H1 (cell line): Measurements from ENCODE around the gene PTPRC. TPM values are rescaled to one million over a fixed set of nuclear protein-coding genes. Genes with fewer than 3 reads are reported as not detected.

Experiments used
- CTCF ChIA-PET: fragments of 300-600 bp; sonication (Branson Sonifier 250); formaldehyde crosslinking; loops from one replicate; lab custom pipeline; 2021; ENCODE audit not compliant: partially characterized antibody; lab: Charles Lee
- POLR2A ChIA-PET: fragments of 300-600 bp; sonication (Branson Sonifier 250); formaldehyde crosslinking; loops from one replicate; lab custom pipeline; 2021; ENCODE audit warnings: inconsistent platforms; ENCODE audit not compliant: partially characterized antibody; lab: Charles Lee
- DNase-seq, 2 experiments: peaks; one replicate each; pipeline versions ENCODE4 v3.0.0 to v3.0.0-alpha.2; 2010 to 2022; ENCODE audit warnings: low spot score in 2 of 2, low read depth in 1 of 2, mixed read lengths in 1 of 2
- FAIRE-seq: peaks from 2 replicates; lab custom pipeline; 2011; peaks lifted over from hg19 to GRCh38; lab: Jason Lieb, UNC
- H2AFZ ChIP-seq: 2 replicates; pipeline ENCODE4 v1.8.1; 2012; ENCODE audit warnings: low read length, inconsistent platforms
- H2AK5ac ChIP-seq: 2 replicates; pipeline ENCODE4 v1.6.1; 2013; ENCODE audit warnings: low read depth, low read length
- H2BK120ac ChIP-seq: replicated peaks from 2 replicates; pipeline ENCODE3; 2013; ENCODE audit warnings: low read depth, low read length, inconsistent platforms
- H2BK12ac ChIP-seq: 2 replicates; pipeline ENCODE4 v1.6.1; 2013; ENCODE audit warnings: low read depth, low read length
- H2BK15ac ChIP-seq: 2 replicates; pipeline ENCODE4 v1.6.1; 2013; ENCODE audit warnings: low read length
- H2BK20ac ChIP-seq: 2 replicates; pipeline ENCODE4 v1.6.1; 2013; ENCODE audit warnings: low read length
- H2BK5ac ChIP-seq: 2 replicates; pipeline ENCODE4 v1.6.1; 2013; ENCODE audit warnings: low read depth, low read length
- H3K14ac ChIP-seq: 2 replicates; pipeline ENCODE4 v1.6.1; 2013; ENCODE audit warnings: inconsistent platforms; ENCODE audit not compliant: insufficient read length
- H3K18ac ChIP-seq: 2 replicates; pipeline ENCODE4 v1.6.1; 2013; ENCODE audit warnings: low read length; ENCODE audit errors: extremely low read depth
- H3K23ac ChIP-seq: 2 replicates; pipeline ENCODE4 v1.6.1; 2013; ENCODE audit warnings: inconsistent platforms; ENCODE audit not compliant: insufficient read length
- H3K23me2 ChIP-seq: 2 replicates; pipeline ENCODE4 v1.6.1; 2013; ENCODE audit warnings: low read depth, low read length
- H3K27ac ChIP-seq: 2 replicates; pipeline ENCODE4 v1.6.1; 2011; ENCODE audit warnings: low read depth, low read length, inconsistent platforms
- H3K27me3 ChIP-seq, 4 experiments: replicated peaks in 1 of 4; 1 replicate in 1 of 4; 2 replicates in 3 of 4; pipeline versions ENCODE4 v1.6.1 to v1.8.1; 2011 to 2013; ENCODE audit warnings: low read length in 3 of 4, mild to moderate bottlenecking in 3 of 4, inconsistent platforms in 2 of 4, mixed read lengths in 2 of 4, moderate library complexity in 1 of 4; ENCODE audit not compliant: control insufficient read depth in 3 of 4, insufficient read depth in 3 of 4; ENCODE audit errors: extremely low read depth in 1 of 4
- H3K36me3 ChIP-seq, 4 experiments: 2 replicates each; pipeline versions ENCODE4 v1.6.1 to v1.8.1; 2011 to 2013; ENCODE audit warnings: mild to moderate bottlenecking in 4 of 4, low read length in 3 of 4, moderate library complexity in 2 of 4, control low read depth in 1 of 4, inconsistent platforms in 1 of 4; ENCODE audit not compliant: insufficient read depth in 4 of 4, control insufficient read depth in 2 of 4
- H3K4ac ChIP-seq: replicated peaks from 2 replicates; pipeline ENCODE3; 2013; ENCODE audit warnings: low read length, low read depth, mixed read lengths, inconsistent platforms; ENCODE audit not compliant: insufficient read length
- H3K4me1 ChIP-seq, 4 experiments: replicated peaks in 1 of 4; 1 replicate in 1 of 4; 2 replicates in 3 of 4; pipeline versions ENCODE4 v1.6.1 to v1.8.1; 2011 to 2013; ENCODE audit warnings: low read length in 3 of 4, inconsistent platforms in 2 of 4, mixed read lengths in 1 of 4; ENCODE audit not compliant: insufficient read depth in 4 of 4, control insufficient read depth in 3 of 4
- H3K4me2 ChIP-seq, 2 experiments: 2 replicates each; pipeline versions ENCODE4 v1.6.1 to v1.8.1; 2011 to 2013; ENCODE audit warnings: low read depth in 2 of 2, low read length in 2 of 2, control low read depth in 1 of 2, inconsistent platforms in 1 of 2, mild to moderate bottlenecking in 1 of 2; ENCODE audit not compliant: insufficient read depth in 1 of 2
- H3K4me3 ChIP-seq, 4 experiments: fragments of 200-600, 300-600 bp in 1 of 4; sonication (generic), shearing (Covaris generic), sonication (Bioruptor Twin) in 1 of 4; 2 replicates each; pipeline versions ENCODE4 v1.5.1 to v1.8.1; 2011 to 2016; ENCODE audit warnings: low read length in 4 of 4, low read depth in 3 of 4, control low read depth in 2 of 4, inconsistent platforms in 2 of 4, mild to moderate bottlenecking in 2 of 4, mixed read lengths in 1 of 4, moderate library complexity in 1 of 4; ENCODE audit not compliant: insufficient read depth in 2 of 4; ENCODE audit errors: extremely low read depth in 1 of 4
- H3K56ac ChIP-seq: replicated peaks from 2 replicates; pipeline ENCODE3; 2013; ENCODE audit warnings: low read depth, mild to moderate bottlenecking, mixed read lengths, low read length, inconsistent platforms; ENCODE audit not compliant: insufficient read length
- H3K79me1 ChIP-seq: 2 replicates; pipeline ENCODE4 v1.6.1; 2013; ENCODE audit warnings: low read depth, low read length, control low read depth
- H3K79me2 ChIP-seq, 2 experiments: 2 replicates each; pipeline versions ENCODE4 v1.6.1 to v1.8.1; 2012 to 2013; ENCODE audit warnings: low read length in 2 of 2, mild to moderate bottlenecking in 2 of 2, inconsistent platforms in 1 of 2; ENCODE audit not compliant: insufficient read depth in 2 of 2, control insufficient read depth in 1 of 2
- H3K9ac ChIP-seq, 4 experiments: replicated peaks in 1 of 4; 1 replicate in 1 of 4; 2 replicates in 3 of 4; pipeline versions ENCODE4 v1.6.1 to v1.8.1; 2011 to 2013; ENCODE audit warnings: low read depth in 3 of 4, low read length in 3 of 4, control low read depth in 2 of 4, mild to moderate bottlenecking in 2 of 4, moderate library complexity in 2 of 4, inconsistent platforms in 1 of 4; ENCODE audit errors: extremely low read depth in 1 of 4
- H3K9me3 ChIP-seq, 2 experiments: 2 replicates each; pipeline versions ENCODE4 v1.6.1 to v1.8.1; 2012 to 2013; ENCODE audit warnings: mild to moderate bottlenecking in 2 of 2, moderate library complexity in 2 of 2, control low read depth in 1 of 2, inconsistent platforms in 1 of 2, low read depth in 1 of 2, low read length in 1 of 2, mixed read lengths in 1 of 2; ENCODE audit not compliant: insufficient read depth in 2 of 2
- H4K20me1 ChIP-seq, 2 experiments: replicated peaks in 1 of 2; 2 replicates each; pipeline versions ENCODE3 to v1.8.1; 2011 to 2013; ENCODE audit warnings: inconsistent platforms in 2 of 2, low read length in 2 of 2, mild to moderate bottlenecking in 1 of 2; ENCODE audit not compliant: insufficient read depth in 2 of 2, control insufficient read depth in 1 of 2
- H4K5ac ChIP-seq: 2 replicates; pipeline ENCODE4 v1.6.1; 2013; ENCODE audit warnings: low read length, low read depth, mixed read lengths, inconsistent platforms; ENCODE audit not compliant: insufficient read length
- H4K8ac ChIP-seq: 2 replicates; pipeline ENCODE4 v1.8.0; 2013; ENCODE audit warnings: mild to moderate bottlenecking, moderate library complexity, low read length, inconsistent platforms; ENCODE audit not compliant: insufficient read depth; ENCODE audit errors: extremely low read depth
- H4K91ac ChIP-seq: replicated peaks from 2 replicates; pipeline ENCODE3; 2013; ENCODE audit warnings: low read length, mixed read lengths, inconsistent platforms; ENCODE audit not compliant: insufficient read length
- CBX5 ChIP-seq: fragments of 300-800, 300-1000 bp; sonication (generic); IDR thresholded peaks from 2 replicates; pipeline ENCODE4 v1.7.1; 2016; ENCODE audit warnings: antibody characterized with exemption, low read length, low read depth
- CEBPB ChIP-seq: IDR thresholded peaks from 2 replicates; pipeline ENCODE4 v1.6.1; 2012; ENCODE audit warnings: low read depth, low read length
- CREB1 ChIP-seq: IDR thresholded peaks from 2 replicates; pipeline ENCODE4 v1.6.1; 2012; ENCODE audit warnings: inconsistent platforms
- GTF2F1 ChIP-seq: IDR thresholded peaks from 2 replicates; pipeline ENCODE4 v1.6.1; 2012; ENCODE audit warnings: low read depth, low read length, improper control_type of control experiment, borderline replicate concordance
- JUN ChIP-seq: IDR thresholded peaks from 2 replicates; pipeline ENCODE4 v1.6.1; 2011; ENCODE audit warnings: low read depth, mild to moderate bottlenecking, improper control_type of control experiment, low read length
- JUND ChIP-seq: IDR thresholded peaks from 2 replicates; pipeline ENCODE4 v1.6.1; 2011; ENCODE audit warnings: mild to moderate bottlenecking, improper control_type of control experiment, low read length
- KDM5A ChIP-seq: fragments of 200-600 bp; IDR thresholded peaks from 2 replicates; pipeline ENCODE4 v1.7.1; 2012; ENCODE audit warnings: mild to moderate bottlenecking, low read length, inconsistent platforms, mixed read lengths
- MAFK ChIP-seq: IDR thresholded peaks from 2 replicates; pipeline ENCODE4 v1.6.1; 2012; ENCODE audit warnings: low read depth, mild to moderate bottlenecking, improper control_type of control experiment, low read length
- NRF1 ChIP-seq: IDR thresholded peaks from 2 replicates; pipeline ENCODE4 v1.6.1; 2011; ENCODE audit warnings: mild to moderate bottlenecking, low read depth, low read length, improper control_type of control experiment
- PHF8 ChIP-seq: fragments of 200-600 bp; sonication (generic); conservative IDR thresholded peaks from 2 replicates; pipeline ENCODE4 v1.7.1; 2012; ENCODE audit warnings: low read depth, mild to moderate bottlenecking, inconsistent platforms, low read length, moderate library complexity
- POLR2A ChIP-seq, 2 experiments: IDR thresholded peaks; 1 replicate in 1 of 2; 2 replicates in 1 of 2; pipeline ENCODE4 v1.6.1; 2011; ENCODE audit warnings: low read depth in 2 of 2, low read length in 2 of 2, mild to moderate bottlenecking in 2 of 2; ENCODE audit errors: control extremely low read depth in 1 of 2
- RNF2 ChIP-seq: fragments of 200-900, 300-1000 bp; sonication (generic); IDR thresholded peaks from 2 replicates; pipeline ENCODE4 v1.7.1; 2016; ENCODE audit warnings: borderline replicate concordance, low read depth, mild to moderate bottlenecking, antibody characterized with exemption, low read length; ENCODE audit not compliant: poor library complexity, severe bottlenecking; ENCODE audit errors: missing control alignments
- SRF ChIP-seq: IDR thresholded peaks from 2 replicates; pipeline ENCODE4 v1.6.1; 2011; ENCODE audit warnings: mild to moderate bottlenecking, low read depth, low read length, moderate library complexity
- TBP ChIP-seq: IDR thresholded peaks from 2 replicates; pipeline ENCODE4 v1.6.1; 2011; ENCODE audit warnings: low read depth, low read length, improper control_type of control experiment
- WGBS, 2 experiments: shearing (Covaris generic) in 1 of 2; methylation state at CpG; one replicate each; pipeline versions ENCODE4 v1.1.6 to v1.1.7; 2013 to 2015; ENCODE audit warnings: low lambda C conversion rate in 2 of 2, mixed read lengths in 2 of 2, inconsistent platforms in 1 of 2, low coverage in 1 of 2, missing lambda C conversion rate in 1 of 2; ENCODE audit not compliant: insufficient replicate concordance in 2 of 2, insufficient coverage in 1 of 2, insufficient read length in 1 of 2; ENCODE audit errors: extremely low coverage in 1 of 2, missing lambda C conversion rate in 1 of 2; 5-methylcytosine and 5-hydroxymethylcytosine counted together
- polyA plus RNA-seq, 7 experiments: library from polyadenylated mRNA; depleted of rRNA in 3 of 7; stranded (reverse) in 5 of 7; unstranded in 2 of 7; fragments of >200 nt in 5 of 7; fragments of 200-250 nt in 2 of 7; gene quantifications; 1 replicate in 5 of 7; 2 replicates in 1 of 7; 4 replicates in 1 of 7; pipeline versions ENCODE4 v1.2.1 to v1.2.3, GENCODE V29; 2011 to 2013; ENCODE audit warnings: missing spikeins in 2 of 7, mixed read lengths in 2 of 7
- total RNA-seq: library from RNA; stranded (reverse); fragmentation: NEBNext Ultra II Directional; extraction: Animal tissue kit (Norgen Biotek cat#: 25700); gene quantifications from 2 replicates; pipeline ENCODE4 v1.2.1, GENCODE V29; 2021

The PTPRC gene
- total and polyA plus RNA-seq, 2 of the 8 experiments (the other 6 are each of a cell fraction or from before 2014, with no cell fraction given), result 0.05 TPM; not detected in 1

DNA sequence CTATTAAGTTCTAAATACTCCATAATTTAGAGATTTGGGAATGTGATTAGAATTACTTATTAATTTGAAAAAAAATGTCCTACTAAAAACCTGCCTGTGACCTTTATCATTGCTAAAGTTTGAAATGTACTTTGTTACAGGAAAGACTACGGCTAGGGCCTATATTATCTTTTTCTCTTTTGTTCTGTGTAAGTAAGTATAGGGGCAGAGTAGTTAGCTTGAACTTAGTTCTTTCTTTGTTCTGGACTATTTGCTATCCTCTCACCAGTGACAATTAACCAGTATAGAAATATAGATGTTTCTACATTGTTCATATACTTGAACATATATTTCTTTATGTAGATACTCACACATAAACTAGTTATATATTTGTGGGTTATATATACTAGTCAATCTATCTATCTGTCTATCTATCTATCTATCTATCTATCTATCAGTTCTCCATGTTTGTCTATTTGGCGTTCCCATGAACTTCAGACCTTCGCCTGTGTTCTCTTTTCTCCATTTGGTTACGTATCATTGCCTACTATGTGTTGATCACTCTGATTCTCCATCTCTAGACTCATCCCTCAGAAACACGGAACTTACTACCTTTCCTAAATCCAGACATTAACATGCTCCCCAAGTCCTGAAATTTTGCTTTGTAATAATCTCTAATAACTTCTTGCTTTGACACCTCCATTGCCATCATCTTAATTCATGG, 3.3 kb downstream of the PTPRC start:
- Histone ChIP-seq H2BK20ac (no peak overlapping the region), H3K9me3 (no peaks in the 10 kb centered on the region), H2BK120ac (no peak overlapping the region), H3K14ac (no peak overlapping the region), H3K27me3 (no peaks in the 10 kb centered on the region), H3K4me3 (no peak overlapping the region), H4K20me1 (no peaks in the 10 kb centered on the region), H3K56ac (no peak overlapping the region), H2BK5ac (no peak overlapping the region), H2AK5ac (no peak overlapping the region), H4K5ac (no peak overlapping the region), H3K9ac (no peak overlapping the region), H3K4me2 (no peak overlapping the region), H3K4me1 (no peaks in the 10 kb centered on the region), H3K27ac (no peak overlapping the region), H2BK15ac (no peak overlapping the region), H3K18ac (no peak overlapping the region), H3K36me3 (no peaks in the 10 kb centered on the region), H4K8ac (no peak overlapping the region), H2BK12ac (no peak overlapping the region), H3K79me2 (no peaks in the 10 kb centered on the region), H3K23me2 (no peaks in the 10 kb centered on the region), H3K23ac (no peak overlapping the region), H3K79me1 (no peaks in the 10 kb centered on the region), H3K4ac (no peak overlapping the region), H4K91ac (no peak overlapping the region), H2AFZ (no peak overlapping the region)
- 89% methylated on average over 5 of the region's 5 CpGs; no CpG with 5 or more reads in 1 of the 2 experiments for WGBS, 2 experiments
- no peak for TF ChIP-seq JUND
- TF ChIP-seq KDM5A, result no peak
- no peak for TF ChIP-seq CEBPB
- TF ChIP-seq CBX5, result no peak
- no peak for TF ChIP-seq PHF8
- no peak for TF ChIP-seq NRF1
- no peak for TF ChIP-seq CREB1
- TF ChIP-seq JUN, result no peak
- no peak for TF ChIP-seq POLR2A (IDR thresholded peaks at IDR 0.05; ENCODE audit: control extremely low read depth in 1 of 2, low read depth in 2 of 2, low read length in 2 of 2)
- TF ChIP-seq RNF2, result no peak
- no peak for TF ChIP-seq TBP
- TF ChIP-seq GTF2F1, result no peak
- no peak for TF ChIP-seq SRF
- TF ChIP-seq MAFK, result no peak
- ChIA-PET POLR2A (no interaction called here), CTCF (no interaction called here)
- DNase-seq (no peak), FAIRE-seq (no peak)
